HepG2 (cell line): ENCODE data around the gene TSG101. TPM values are rescaled to one million over a fixed set of nuclear protein-coding genes. Genes with fewer than 3 reads are reported as not detected.

Source experiments
- CBFB ChIP-seq: sonication (generic); formaldehyde crosslinking; IDR thresholded peaks from 2 replicates; pipeline ENCODE4 v1.4.0; 2020; ENCODE audit warnings: missing genetic modification reagents
- FOXA1 ChIP-seq, 2 experiments: fragments of 450-650 bp in 1 of 2; sonication (generic) in 1 of 2; formaldehyde crosslinking in 1 of 2; IDR thresholded peaks; 2 replicates each; pipeline versions ENCODE4 v1.4.0 to v1.6.1; 2016 to 2020; ENCODE audit warnings: missing genetic modification reagents in 1 of 2
- KMT2B ChIP-seq: IDR thresholded peaks from 2 replicates; pipeline ENCODE4 v1.6.1; 2016; ENCODE audit warnings: missing genetic modification reagents, missing compliant biosample characterization
- POLR2G ChIP-seq: fragments of 200-400 bp; formaldehyde crosslinking; IDR thresholded peaks from 2 replicates; pipeline ENCODE4 v1.6.1; 2018; ENCODE audit warnings: mild to moderate bottlenecking, low read depth, low read length, moderate library complexity
- RARA ChIP-seq: IDR thresholded peaks from 2 replicates; pipeline ENCODE4 v1.6.1; 2016; ENCODE audit warnings: missing genetic modification reagents, missing compliant biosample characterization
- RNF2 ChIP-seq: fragments of 450-650 bp; conservative IDR thresholded peaks from 2 replicates; pipeline ENCODE4 v1.6.1; 2016; ENCODE audit warnings: low read depth
- SOX13 ChIP-seq, 3 experiments: fragments of 450-650 bp in 1 of 3; sonication (generic) in 1 of 3; formaldehyde crosslinking in 1 of 3; IDR thresholded peaks in 2 of 3; conservative IDR thresholded peaks in 1 of 3; 2 replicates each; pipeline versions ENCODE4 v1.5.0 to v1.6.1; 2016 to 2020; ENCODE audit warnings: antibody characterized with exemption in 1 of 3, mild to moderate bottlenecking in 1 of 3, missing compliant biosample characterization in 1 of 3, missing genetic modification reagents in 1 of 3, moderate library complexity in 1 of 3
- YY1 ChIP-seq: IDR thresholded peaks from 2 replicates; pipeline ENCODE4 v1.6.1; 2011; ENCODE audit warnings: low read length, low read depth, moderate library complexity, mild to moderate bottlenecking; ENCODE audit not compliant: insufficient read depth, insufficient replicate concordance
- ZBTB21 ChIP-seq: sonication (generic); formaldehyde crosslinking; IDR thresholded peaks from 2 replicates; pipeline ENCODE4 v1.4.0; 2020; ENCODE audit warnings: missing genetic modification reagents
- ZC3H4 ChIP-seq: sonication (generic); formaldehyde crosslinking; IDR thresholded peaks from 2 replicates; pipeline ENCODE4 v1.4.0; 2020; ENCODE audit warnings: missing genetic modification reagents, borderline replicate concordance
- ZFP1 ChIP-seq: IDR thresholded peaks from 2 replicates; pipeline ENCODE4 v1.6.1; 2016
- ZFP91 ChIP-seq: sonication (generic); formaldehyde crosslinking; IDR thresholded peaks from 2 replicates; pipeline ENCODE4 v1.9.0; 2022; ENCODE audit warnings: missing genetic modification reagents, mild to moderate bottlenecking, borderline replicate concordance
- ZNF333 ChIP-seq: sonication (generic); formaldehyde crosslinking; IDR thresholded peaks from 2 replicates; pipeline ENCODE4 v1.4.0; 2020; ENCODE audit warnings: mild to moderate bottlenecking, missing genetic modification reagents, borderline replicate concordance
- ZNF737 ChIP-seq: sonication (generic); formaldehyde crosslinking; IDR thresholded peaks from 2 replicates; pipeline ENCODE4 v1.5.0; 2020; ENCODE audit warnings: missing genetic modification reagents, mild to moderate bottlenecking, borderline replicate concordance
- ZNF780A ChIP-seq: sonication (generic); formaldehyde crosslinking; IDR thresholded peaks from 2 replicates; pipeline ENCODE4 v1.8.0; 2022; ENCODE audit warnings: mild to moderate bottlenecking, missing genetic modification reagents, moderate library complexity
- ZNF781 ChIP-seq: sonication (generic); formaldehyde crosslinking; IDR thresholded peaks from 2 replicates; pipeline ENCODE4 v1.5.1; 2020; ENCODE audit warnings: borderline replicate concordance, mild to moderate bottlenecking, missing genetic modification reagents; ENCODE audit errors: not compliant biosample characterization
- ZNF891 ChIP-seq: sonication (generic); formaldehyde crosslinking; IDR thresholded peaks from 2 replicates; pipeline ENCODE4 v1.5.0; 2020; ENCODE audit warnings: mild to moderate bottlenecking, missing genetic modification reagents
- polyA plus RNA-seq, 8 experiments: library from polyadenylated mRNA; depleted of rRNA in 3 of 8; stranded (reverse) in 7 of 8; unstranded in 1 of 8; fragments of >200 nt; fragmentation: Illumina TruSeq in 4 of 8; extraction: Trizol in 4 of 8; gene quantifications; 2 replicates each; pipeline versions ENCODE4 v1.2.1 to v1.2.3, GENCODE V29; 2011 to 2016; ENCODE audit warnings: low read depth in 4 of 8, missing spikeins in 1 of 8, mixed read lengths in 1 of 8; ENCODE audit not compliant: insufficient read depth in 1 of 8
- total RNA-seq, 5 experiments: library from RNA; depleted of rRNA; stranded (reverse); fragments of >200 nt; fragmentation: Illumina TruSeq; extraction: Trizol; gene quantifications; 2 replicates each; pipeline ENCODE4 v1.2.3, GENCODE V29; 2016; ENCODE audit warnings: low read depth in 1 of 5
- TF ChIP-seq, protein P1 (sequence below): sonication (generic); formaldehyde crosslinking; IDR thresholded peaks from 2 replicates; pipeline ENCODE4 v1.4.0; 2020; ENCODE audit warnings: mild to moderate bottlenecking, missing genetic modification reagents
- TF ChIP-seq, protein P2 (sequence below): sonication (generic); formaldehyde crosslinking; IDR thresholded peaks from 2 replicates; pipeline ENCODE4 v1.8.0; 2022; ENCODE audit warnings: mild to moderate bottlenecking, missing genetic modification reagents, borderline replicate concordance

TSG101 gene
- total and polyA plus RNA-seq, 2 of the 13 experiments (the other 11 are each of a cell fraction or from before 2014, with no cell fraction given), result 69.3 to 206 TPM

- TF ChIP-seq, protein P1, sequence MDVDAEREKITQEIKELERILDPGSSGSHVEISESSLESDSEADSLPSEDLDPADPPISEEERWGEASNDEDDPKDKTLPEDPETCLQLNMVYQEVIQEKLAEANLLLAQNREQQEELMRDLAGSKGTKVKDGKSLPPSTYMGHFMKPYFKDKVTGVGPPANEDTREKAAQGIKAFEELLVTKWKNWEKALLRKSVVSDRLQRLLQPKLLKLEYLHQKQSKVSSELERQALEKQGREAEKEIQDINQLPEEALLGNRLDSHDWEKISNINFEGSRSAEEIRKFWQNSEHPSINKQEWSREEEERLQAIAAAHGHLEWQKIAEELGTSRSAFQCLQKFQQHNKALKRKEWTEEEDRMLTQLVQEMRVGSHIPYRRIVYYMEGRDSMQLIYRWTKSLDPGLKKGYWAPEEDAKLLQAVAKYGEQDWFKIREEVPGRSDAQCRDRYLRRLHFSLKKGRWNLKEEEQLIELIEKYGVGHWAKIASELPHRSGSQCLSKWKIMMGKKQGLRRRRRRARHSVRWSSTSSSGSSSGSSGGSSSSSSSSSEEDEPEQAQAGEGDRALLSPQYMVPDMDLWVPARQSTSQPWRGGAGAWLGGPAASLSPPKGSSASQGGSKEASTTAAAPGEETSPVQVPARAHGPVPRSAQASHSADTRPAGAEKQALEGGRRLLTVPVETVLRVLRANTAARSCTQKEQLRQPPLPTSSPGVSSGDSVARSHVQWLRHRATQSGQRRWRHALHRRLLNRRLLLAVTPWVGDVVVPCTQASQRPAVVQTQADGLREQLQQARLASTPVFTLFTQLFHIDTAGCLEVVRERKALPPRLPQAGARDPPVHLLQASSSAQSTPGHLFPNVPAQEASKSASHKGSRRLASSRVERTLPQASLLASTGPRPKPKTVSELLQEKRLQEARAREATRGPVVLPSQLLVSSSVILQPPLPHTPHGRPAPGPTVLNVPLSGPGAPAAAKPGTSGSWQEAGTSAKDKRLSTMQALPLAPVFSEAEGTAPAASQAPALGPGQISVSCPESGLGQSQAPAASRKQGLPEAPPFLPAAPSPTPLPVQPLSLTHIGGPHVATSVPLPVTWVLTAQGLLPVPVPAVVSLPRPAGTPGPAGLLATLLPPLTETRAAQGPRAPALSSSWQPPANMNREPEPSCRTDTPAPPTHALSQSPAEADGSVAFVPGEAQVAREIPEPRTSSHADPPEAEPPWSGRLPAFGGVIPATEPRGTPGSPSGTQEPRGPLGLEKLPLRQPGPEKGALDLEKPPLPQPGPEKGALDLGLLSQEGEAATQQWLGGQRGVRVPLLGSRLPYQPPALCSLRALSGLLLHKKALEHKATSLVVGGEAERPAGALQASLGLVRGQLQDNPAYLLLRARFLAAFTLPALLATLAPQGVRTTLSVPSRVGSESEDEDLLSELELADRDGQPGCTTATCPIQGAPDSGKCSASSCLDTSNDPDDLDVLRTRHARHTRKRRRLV (CRISPR knock-in tag), result peak; percentile 66; the same call in 1 of the 2 replicates
- TF ChIP-seq ZNF333 (CRISPR knock-in tag), result peak; percentile 55; the same call in 1 of the 2 replicates
- TF ChIP-seq ZNF780A (CRISPR knock-in tag), result peak; percentile 77; the same call in 1 of the 2 replicates
- peak; percentile 66; the same call in 1 of the 2 replicates for TF ChIP-seq ZFP1
- peak; percentile 74 for TF ChIP-seq CBFB
- TF ChIP-seq ZC3H4 (CRISPR knock-in tag), result no peak
- peak; percentile 85 for TF ChIP-seq YY1
- peak; percentile 33; the same call in 1 of the 2 replicates for TF ChIP-seq RARA (CRISPR knock-in tag)
- TF ChIP-seq POLR2G, result peak; percentile 99
- TF ChIP-seq ZFP91 (CRISPR knock-in tag), result peak; percentile 95
- TF ChIP-seq ZNF781 (CRISPR knock-in tag), result peak; percentile 70
- TF ChIP-seq ZNF737 (CRISPR knock-in tag), result 0 out of 2 replicates have a peak, but pooled peaks have one; percentile 39
- peak; percentile 79; the same call in 1 of the 2 replicates for TF ChIP-seq ZNF891
- TF ChIP-seq, protein P2, sequence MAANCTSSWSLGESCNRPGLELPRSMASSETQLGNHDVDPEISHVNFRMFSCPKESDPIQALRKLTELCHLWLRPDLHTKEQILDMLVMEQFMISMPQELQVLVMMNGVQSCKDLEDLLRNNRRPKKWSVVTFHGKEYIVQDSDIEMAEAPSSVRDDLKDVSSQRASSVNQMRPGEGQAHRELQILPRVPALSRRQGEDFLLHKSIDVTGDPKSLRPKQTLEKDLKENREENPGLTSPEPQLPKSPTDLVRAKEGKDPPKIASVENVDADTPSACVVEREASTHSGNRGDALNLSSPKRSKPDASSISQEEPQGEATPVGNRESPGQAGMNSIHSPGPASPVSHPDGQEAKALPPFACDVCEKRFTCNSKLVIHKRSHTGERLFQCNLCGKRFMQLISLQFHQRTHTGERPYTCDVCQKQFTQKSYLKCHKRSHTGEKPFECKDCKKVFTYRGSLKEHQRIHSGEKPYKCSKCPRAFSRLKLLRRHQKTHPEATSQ, result peak; percentile 49; the same call in 1 of the 2 replicates
- TF ChIP-seq ZBTB21 (CRISPR knock-in tag), result peak; percentile 56; the same call in 1 of the 2 replicates
- peak; percentile 96 for TF ChIP-seq KMT2B
- peak; percentile 38; the same call in 1 of the 2 replicates for TF ChIP-seq SOX13 (IDR thresholded peaks at IDR 0.05)
- peak in 1 of 2 experiments; percentile 61; a peak in 2 of 4 replicates for TF ChIP-seq SOX13 (CRISPR knock-in tag; conservative IDR thresholded peaks at IDR 0.05 in 1 of 2, IDR thresholded peaks at IDR 0.05 in 1 of 2)
- no peak for TF ChIP-seq FOXA1 (IDR thresholded peaks at IDR 0.05)
- TF ChIP-seq FOXA1 (CRISPR knock-in tag; IDR thresholded peaks at IDR 0.05), result peak; percentile 87
- TF ChIP-seq RNF2, result peak; percentile 73; the same call in 1 of the 2 replicates
Measured at GRCh38 chr11:18526521-18527296, at the start of gene TSG101 (continued).
